HepG2 (cell line): Measurements from ENCODE around the gene CHKB.

ENCODE experiments used
- ARID5B ChIP-seq: IDR thresholded peaks from 2 replicates; pipeline ENCODE4 v1.4.0; 2020; ENCODE audit warnings: mild to moderate bottlenecking, missing genetic modification reagents
- BHLHE40 ChIP-seq: IDR thresholded peaks from 2 replicates; pipeline ENCODE4 v1.6.1; 2011; ENCODE audit warnings: low read length, improper control_type of control experiment
- CHD2 ChIP-seq: IDR thresholded peaks from 2 replicates; pipeline ENCODE4 v1.6.1; 2011; ENCODE audit warnings: low read depth, low read length, improper control_type of control experiment
- KLF11 ChIP-seq: IDR thresholded peaks from 2 replicates; pipeline ENCODE4 v1.6.1; 2016; ENCODE audit warnings: missing compliant biosample characterization
- TCF12 ChIP-seq, 2 experiments: fragments of 450-650 bp in 1 of 2; sonication (generic) in 1 of 2; formaldehyde crosslinking in 1 of 2; IDR thresholded peaks; 2 replicates each; pipeline versions ENCODE4 v1.6.1 to v1.8.0; 2017 to 2022; ENCODE audit warnings: antibody characterized with exemption in 1 of 2, mild to moderate bottlenecking in 1 of 2, missing genetic modification reagents in 1 of 2, moderate library complexity in 1 of 2
- TFE3 ChIP-seq: IDR thresholded peaks from 2 replicates; pipeline ENCODE4 v1.6.1; 2016
- YEATS2 ChIP-seq: sonication (generic); formaldehyde crosslinking; IDR thresholded peaks from 2 replicates; pipeline ENCODE4 v1.4.0; 2020; ENCODE audit warnings: missing genetic modification reagents, borderline replicate concordance
- ZNF510 ChIP-seq: sonication (generic); formaldehyde crosslinking; IDR thresholded peaks from 2 replicates; pipeline ENCODE4 v1.4.0; 2020; ENCODE audit warnings: low read depth, mild to moderate bottlenecking, missing genetic modification reagents
- ZNF549 ChIP-seq: sonication (generic); formaldehyde crosslinking; IDR thresholded peaks from 2 replicates; pipeline ENCODE4 v1.5.0; 2020; ENCODE audit warnings: missing genetic modification reagents
- ZNF589 ChIP-seq: sonication (generic); formaldehyde crosslinking; conservative IDR thresholded peaks from 2 replicates; pipeline ENCODE4 v1.8.0; 2022; ENCODE audit warnings: mild to moderate bottlenecking, moderate library complexity, missing genetic modification reagents

GRCh38 chr22:50531546-50531961 is 51.1 kb downstream of the CHKB start:
- TF ChIP-seq YEATS2 (CRISPR knock-in tag) (no peak), CHD2 (no peak), BHLHE40 (no peak), KLF11 (CRISPR knock-in tag) (no peak), ZNF549 (no peak), TFE3 (CRISPR knock-in tag) (no peak), TCF12 (IDR thresholded peaks at IDR 0.05) (no peak), TCF12 (CRISPR knock-in tag; IDR thresholded peaks at IDR 0.05) (no peak), ZNF510 (no peak), ZNF589 (CRISPR knock-in tag) (no peak), ARID5B (no peak)
